GM18526 (cell line): ENCODE results near the gene ZPBP.

Experiments
- POLR2A ChIP-seq: IDR thresholded peaks from 3 replicates; pipeline ENCODE4 v1.6.1; 2011; ENCODE audit not compliant: insufficient read length; ENCODE audit errors: extremely low read depth

ZPBP gene, protein sequence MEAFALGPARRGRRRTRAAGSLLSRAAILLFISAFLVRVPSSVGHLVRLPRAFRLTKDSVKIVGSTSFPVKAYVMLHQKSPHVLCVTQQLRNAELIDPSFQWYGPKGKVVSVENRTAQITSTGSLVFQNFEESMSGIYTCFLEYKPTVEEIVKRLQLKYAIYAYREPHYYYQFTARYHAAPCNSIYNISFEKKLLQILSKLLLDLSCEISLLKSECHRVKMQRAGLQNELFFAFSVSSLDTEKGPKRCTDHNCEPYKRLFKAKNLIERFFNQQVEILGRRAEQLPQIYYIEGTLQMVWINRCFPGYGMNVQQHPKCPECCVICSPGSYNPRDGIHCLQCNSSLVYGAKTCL

DNA sequence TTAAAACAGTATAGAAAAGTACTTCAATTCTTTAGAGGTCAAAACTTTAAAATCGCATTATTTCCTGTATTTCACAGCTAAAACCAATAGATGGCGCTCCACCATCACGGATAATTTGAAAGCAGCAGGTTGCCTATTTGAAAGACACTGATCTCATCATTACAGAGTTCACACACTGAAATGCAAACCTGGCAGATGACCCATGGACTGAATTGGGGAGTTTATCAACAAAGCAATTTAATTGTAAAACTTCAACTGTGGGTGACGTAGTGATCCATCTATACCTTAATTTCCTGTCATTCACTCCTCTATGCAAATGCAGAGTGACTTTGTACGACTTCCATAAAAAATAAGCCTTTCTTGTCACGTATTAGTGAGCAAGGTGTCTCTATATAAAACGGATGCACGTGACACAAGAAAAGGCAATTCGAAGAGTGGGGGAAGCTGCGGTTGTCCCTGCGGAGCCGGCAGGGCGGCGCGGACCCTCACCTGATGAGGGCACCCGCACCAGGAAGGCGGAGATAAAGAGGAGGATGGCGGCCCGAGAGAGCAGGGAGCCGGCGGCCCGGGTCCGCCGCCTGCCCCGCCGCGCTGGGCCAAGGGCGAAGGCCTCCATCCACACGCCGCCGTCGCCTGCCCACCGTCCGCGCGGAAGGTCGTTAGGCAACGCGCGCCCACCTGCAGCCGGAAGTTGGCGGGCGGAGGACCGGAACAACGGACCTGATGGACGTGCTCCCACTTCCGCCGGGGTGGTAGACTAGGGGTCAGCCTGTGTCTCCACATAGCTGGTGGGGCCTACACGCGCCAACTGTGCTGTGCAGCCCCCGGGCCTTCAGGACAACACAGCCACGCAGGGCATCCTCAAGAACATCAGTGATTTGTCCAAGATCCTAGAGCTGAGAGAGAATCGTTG is at the start of gene ZPBP:
ZPBP (minus strand) TSS at position 668 of the 913 bp plus-strand sequence; CDS start at position 616, 52 bp downstream.
- TF ChIP-seq POLR2A: no peak

DNA sequence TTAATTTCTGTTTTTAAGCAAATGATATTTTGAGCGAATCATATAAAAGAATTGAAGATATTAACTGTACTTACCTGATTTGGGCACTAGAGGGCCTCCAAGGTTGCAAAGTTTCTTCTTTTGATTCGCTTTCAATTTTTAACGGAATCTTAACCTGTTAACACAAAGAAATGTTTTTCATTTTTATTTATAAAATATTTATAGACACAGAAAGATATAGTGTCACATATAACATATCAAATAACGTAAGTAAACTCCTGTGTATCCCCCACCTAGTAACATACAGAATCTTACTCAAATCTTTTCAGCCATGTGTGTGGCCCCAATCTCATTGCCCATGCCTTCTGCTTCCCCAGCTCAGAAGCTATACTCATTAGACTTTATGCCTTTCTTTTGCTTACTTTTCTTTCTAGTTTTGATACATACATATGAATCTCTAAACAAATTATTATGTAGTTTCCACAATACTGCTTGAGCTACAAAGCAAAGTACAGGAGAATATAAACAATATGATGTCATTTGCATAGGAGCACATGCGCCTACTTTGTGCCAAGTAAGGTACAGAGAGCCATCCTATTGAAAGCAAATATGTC is 49.5 kb upstream of the ZPBP start:
- TF ChIP-seq POLR2A: no peak

DNA sequence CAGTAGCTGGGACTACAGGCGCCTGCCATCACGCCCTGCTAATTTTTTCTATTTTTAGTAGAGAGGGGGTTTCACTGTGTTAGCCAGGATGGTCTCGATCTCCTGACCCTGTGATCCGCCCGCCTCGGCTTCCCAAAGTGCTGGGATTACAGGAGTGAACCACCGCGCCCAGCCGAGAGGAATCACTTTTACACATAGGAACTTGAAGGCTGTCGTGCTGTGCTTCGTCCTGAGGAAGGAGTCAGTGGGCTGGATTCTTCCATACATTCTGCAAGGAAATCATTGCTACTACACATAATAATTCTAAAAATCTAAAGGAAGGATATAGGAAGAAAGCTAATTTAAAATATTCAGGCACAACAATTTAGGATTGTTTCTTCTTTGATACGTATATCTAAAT is 48.8 kb upstream of the ZPBP start:
- TF ChIP-seq POLR2A: no peak

DNA sequence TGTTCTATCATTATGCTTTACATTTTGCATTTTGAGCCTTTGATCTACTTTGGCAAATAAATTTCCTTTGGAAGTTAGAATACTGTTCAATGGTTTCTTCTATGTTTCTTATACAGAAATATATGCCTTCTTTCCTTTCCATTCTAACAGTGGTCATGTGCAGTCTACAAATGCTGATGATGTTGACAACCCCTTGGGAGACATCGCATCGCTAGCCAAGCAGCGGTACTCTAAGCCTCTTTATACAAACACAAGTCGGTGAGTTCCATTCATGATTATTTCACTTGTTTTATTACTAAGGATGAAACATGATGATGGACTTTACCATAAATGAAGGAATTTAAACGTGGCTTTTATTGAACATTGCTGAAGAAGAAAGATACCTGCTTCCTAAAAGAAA is 48.1 kb upstream of the ZPBP start:
- no peak for TF ChIP-seq POLR2A

DNA sequence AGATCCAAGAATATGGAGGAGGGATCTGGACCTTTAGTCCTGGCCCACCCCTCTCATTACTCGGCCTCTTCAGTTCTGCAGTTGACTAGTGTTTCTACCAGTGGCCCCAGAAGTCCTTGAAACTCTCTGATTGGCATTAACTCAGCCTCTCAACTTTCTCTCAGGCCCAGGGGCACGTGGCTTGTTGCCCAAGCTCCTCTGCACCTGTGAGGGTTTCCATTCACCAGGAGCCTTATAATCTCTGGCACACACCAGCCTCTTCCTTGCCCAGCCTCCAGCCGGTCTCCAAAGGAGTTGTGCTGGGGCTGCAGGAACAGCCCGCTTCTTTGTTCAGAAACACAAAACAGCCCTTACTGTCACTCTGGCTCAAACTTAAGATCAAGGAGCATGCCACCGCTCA is 47.6 kb upstream of the ZPBP start:
- TF ChIP-seq POLR2A: no peak

DNA sequence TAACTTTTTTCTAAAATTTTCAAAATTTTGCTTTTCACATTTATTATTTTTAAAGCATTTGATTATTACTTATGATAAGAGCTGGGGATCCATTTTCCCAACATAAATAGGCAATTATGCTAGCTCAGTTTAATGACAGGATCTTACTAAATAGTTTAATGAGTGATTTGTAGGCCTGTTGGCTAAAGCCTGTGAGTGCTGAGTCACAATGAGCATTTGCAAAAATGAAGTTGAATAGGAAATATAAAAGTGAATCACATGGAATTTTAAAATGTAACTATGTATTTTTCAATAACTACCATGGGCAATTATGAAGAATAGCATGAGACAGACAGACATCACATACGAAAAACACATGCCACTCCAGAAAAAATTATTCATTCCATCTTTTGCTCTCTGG is 45.1 kb upstream of the ZPBP start:
- TF ChIP-seq POLR2A: no peak

DNA sequence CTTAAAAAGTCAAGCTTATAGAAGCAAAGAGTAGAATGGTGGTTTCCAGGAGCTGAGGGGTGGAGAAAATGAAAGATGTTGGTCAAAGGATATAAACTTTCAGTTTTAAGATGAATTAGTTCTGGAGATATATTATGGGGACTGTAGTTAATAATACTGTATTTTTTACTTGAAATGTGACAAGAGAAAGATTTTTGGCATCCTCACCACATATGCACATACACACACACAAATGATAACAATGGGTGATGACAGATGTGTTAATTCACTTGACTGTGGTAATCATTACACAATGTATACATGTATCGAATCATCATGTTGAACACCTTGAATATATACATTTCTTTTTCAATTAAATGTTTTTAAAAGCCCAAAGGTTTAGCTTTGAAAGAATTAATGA is 32.7 kb upstream of the ZPBP start:
- no peak for TF ChIP-seq POLR2A

DNA sequence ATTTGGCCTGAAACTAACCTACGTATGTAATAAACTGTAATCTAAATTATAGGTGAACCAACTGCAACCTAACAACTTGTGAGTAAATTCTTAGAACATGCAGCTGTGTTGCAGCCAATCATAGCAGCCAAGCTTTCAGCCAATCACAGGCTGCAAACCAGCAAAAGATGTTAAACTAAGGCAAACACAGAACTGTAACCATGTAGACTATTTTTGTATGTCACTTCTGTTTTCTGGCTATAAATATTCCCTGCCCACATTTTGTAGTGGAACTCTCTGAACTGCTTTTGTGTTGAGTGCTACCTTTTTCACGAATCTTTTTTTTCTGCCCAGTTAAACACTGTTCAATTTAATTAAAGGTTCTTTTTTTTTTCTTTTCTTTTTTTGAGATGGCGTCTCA is 28.2 kb upstream of the ZPBP start:
- no peak for TF ChIP-seq POLR2A

DNA sequence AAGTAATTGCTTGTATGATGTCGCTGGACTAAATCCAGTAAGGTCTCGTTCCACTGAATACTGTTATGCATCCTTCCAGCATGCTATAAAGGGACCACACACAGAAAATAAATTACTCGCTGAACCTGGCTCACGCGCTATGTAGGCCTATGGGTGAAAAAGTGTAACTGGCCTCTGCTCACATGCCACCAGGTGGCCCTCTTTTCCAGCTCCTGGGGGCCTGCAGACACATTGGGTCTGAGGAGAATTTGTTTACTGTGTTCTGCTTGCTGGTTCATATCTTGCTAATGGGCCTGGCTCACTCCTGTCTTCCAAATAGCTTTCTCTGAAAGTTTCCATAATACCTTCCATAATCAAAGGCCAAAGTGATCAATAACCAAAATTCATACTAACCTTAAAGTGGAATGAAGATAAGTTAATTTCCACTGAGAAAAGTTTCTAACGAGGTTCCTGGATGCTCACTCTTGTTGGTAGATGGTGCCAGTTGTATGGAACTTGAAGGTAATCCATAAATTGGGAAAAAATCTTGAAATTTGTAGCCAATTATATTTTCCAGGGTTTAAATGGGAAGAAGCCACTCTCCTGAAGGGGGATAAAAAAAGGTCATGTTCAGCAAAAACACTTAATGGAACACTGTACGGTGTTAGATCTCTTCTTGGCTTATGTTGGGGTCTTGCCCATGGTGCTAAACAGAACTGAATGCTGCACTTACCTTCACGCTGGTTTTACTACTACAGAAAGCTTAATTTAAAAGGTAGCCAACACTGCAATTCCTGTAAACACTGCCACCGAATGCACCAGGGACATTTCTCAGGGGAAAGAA is 27.0 kb upstream of the ZPBP start:
- no peak for TF ChIP-seq POLR2A

DNA sequence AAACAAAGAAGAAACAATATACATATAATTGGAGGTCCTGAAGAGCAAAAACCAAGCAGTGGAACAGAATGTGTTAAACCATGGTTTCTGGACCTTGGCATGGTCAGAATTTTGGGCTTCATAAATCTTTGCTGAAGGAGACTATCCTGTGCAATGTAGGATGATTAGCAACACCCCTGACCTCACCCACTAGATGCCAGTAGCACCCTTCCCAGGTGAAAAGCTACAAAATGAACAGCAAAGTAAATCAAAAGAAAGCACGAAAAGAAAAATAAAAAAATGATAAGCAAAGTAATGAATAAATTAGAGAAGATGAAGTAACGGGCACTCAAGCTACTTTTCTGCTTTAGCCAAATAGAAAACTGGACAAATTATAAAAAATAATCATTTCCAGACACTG is 19.2 kb upstream of the ZPBP start:
- TF ChIP-seq POLR2A: no peak

DNA sequence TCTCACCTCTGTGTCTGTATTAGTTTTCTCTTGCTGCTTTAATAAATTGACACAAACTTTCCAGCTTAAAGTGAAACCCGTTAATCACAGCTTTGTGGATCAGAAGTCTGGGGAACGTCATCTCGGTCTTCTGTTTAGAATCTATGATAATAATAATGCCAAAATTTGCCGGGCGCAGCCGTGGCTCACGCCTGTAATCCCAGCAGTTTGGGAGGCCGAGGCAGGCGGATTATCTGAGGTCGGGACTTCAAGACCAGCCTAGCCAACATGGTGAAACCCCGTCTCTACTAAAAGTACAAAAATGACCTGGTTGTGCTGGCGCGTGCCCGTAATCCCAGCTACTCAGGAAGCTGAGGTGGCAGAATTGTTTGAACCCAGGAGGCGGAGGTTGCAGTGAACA is 8.8 kb upstream of the ZPBP start:
- no peak for TF ChIP-seq POLR2A

DNA sequence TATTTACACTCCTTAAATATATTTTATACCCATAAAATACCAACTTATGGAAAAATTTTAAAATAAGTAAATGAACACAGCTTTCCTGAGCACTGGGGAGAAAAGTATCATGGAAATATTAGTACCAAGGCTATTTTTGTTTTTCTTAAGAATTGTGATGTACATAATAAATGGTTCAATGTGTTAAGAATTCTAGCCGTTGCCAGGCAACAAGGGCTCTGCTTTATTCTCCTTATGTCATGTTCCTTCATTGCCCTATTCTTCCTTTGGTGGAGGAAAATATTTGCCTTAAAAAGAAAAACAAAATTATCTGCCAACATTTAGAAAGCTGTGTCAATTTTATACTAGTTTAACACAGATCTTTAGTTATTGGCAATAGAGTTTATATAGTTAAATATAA is 2.6 kb upstream of the ZPBP start:
- no peak for TF ChIP-seq POLR2A

DNA sequence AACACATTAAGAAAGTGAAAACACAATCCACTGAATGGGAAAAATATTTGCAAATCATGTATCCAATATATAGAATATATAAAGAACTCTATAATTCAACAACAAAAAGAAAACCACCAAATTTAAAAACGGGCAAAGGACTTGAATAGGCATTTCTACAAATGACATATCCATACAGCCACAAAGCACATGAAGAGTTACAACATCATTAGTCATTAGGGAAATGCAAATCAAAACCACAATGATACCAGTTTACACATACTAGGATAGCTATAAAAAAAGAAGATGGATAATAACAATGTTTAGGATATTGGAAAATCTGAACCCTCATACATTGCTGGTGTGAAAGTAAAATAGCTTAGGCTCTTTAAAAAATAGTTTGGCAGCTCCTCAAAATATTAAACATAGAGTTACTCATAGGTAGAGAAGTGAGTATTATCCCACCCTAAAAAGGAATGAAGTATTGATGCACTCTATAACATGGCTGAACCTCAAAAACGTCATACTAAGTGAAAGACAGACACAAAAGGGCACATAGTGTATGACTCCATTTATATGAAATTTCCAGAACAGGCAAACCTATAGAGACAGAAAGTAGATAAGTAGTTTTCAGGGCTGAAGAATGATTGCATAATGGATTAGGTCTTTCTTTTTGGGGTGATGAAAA is 4.5 kb downstream of the ZPBP start:
- TF ChIP-seq POLR2A: no peak

DNA sequence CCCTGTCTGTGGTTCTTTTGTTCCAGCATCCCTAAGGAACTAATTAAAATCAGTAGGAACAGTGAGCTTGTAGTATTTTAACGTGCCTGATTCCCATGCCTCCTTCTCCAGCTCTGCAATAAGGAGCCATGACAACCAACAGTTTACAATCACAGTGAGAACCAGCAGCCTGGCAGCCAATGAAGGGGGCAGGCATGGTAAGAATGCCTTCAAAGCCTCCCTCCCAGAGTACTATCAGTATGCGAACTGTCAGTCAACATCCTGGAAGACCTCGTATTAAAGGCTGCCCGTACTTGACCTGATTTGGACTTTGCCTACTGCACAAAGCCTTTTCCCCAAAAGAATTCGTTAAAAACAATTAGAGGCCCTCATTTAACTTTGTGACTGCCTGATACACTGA is 7.7 kb downstream of the ZPBP start:
- no peak for TF ChIP-seq POLR2A

DNA sequence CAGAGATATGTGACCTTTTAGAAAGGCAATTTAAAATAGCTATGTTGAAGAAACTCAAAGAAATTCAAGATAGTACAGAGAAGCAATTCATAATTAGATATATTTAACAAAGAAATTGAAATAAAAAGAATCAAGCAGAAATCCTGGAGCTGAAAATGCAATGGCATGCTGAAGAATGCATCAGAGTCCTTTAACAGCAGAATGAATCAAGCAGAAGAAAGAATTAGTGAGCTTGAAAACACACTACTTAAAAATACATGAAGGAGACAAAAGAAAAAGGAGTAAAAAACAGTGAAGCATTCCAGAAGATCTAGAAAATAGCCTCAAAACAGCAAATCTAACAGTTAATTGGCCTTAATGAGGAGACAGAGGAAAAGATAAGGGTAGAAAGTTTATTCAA is 20.0 kb downstream of the ZPBP start:
- TF ChIP-seq POLR2A: no peak

DNA sequence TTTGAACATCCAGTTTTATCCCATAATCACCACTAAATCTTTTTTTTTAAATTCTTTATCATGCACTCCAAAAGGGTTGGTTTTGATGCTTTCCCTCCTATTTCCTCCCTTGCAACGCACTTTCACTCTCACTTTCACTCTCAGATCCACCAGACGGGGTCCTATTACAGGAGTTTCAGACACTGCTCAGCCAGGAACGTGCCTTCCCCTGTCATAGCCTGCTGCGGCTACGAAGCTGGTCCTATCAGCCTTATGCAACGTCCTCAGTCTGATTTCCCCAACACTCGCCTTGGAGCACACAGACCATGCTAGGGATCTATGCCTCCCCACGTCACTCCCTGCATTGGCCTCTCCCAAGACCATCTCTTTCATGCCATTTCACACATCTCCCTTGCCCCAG is 23.4 kb downstream of the ZPBP start:
- TF ChIP-seq POLR2A: no peak
